Frontal cortex (tissue), 4 donors: ENCODE results near the gene TGIF2LX. TPM values are rescaled to one million over a fixed set of nuclear protein-coding genes. Genes with fewer than 3 reads are reported as not detected.
"Not testable (repeated sequence)": the region's sequence is repeated elsewhere in the genome, so short reads cannot be mapped to it uniquely, and the experiment has no call there.

Experiments
- DNase-seq, 2 donors: peaks; one replicate each; pipeline ENCODE4 v3.0.0; 2012; ENCODE audit warnings: low spot score in 2 of 2
- FAIRE-seq: peaks from 2 replicates; lab custom pipeline; 2012; peaks lifted over from hg19 to GRCh38; lab: Jason Lieb, UNC
- total RNA-seq: library from RNA; depleted of rRNA; stranded (reverse); fragments of >200 nt; gene quantifications from one replicate; pipeline ENCODE4 v1.2.3, GENCODE V29; 2014
- donor health status: control.
- donor health status: control.
- donor health status: control.

TGIF2LX gene
- not detected for total RNA-seq

GRCh38 chrX:89921665-89922064 is at the start of gene TGIF2LX:
TGIF2LX (plus strand) TSS chrX:89921908; CDS start chrX:89922086, 178 bp downstream.
- not testable (repeated sequence) for FAIRE-seq, DNase-seq

GRCh38 chrX:89922338-89922934 is 728 bp downstream of the TGIF2LX start:
- FAIRE-seq, DNase-seq: not testable (repeated sequence)

- not testable (repeated sequence) for DNase-seq, FAIRE-seq
Observed at GRCh38 chrX:89943077-89943476, 21.4 kb downstream of the TGIF2LX start.

DNA sequence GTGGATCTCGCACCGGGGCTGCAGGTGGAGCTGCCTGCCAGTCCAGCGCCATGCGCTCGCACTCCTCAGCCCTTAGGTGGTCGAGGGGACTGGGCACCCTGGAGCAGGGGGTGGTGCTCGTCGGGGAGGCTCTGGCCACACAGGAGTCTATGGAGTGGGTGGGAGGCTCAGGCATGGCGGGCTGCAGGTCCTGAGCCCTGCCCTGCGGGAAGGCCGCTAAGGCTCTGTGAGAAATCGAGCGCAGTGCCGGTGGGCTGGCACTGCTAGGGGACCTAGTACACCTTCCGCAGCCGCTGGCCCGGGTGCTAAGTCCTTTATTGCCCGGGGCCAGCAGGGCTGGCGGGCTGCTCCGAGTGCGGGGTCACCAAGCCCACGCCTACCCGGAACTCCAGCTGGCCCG is 43.9 kb downstream of the TGIF2LX start:
- not testable (repeated sequence) for DNase-seq, FAIRE-seq
